Esophagus (tissue), 2 donors: ENCODE measurements around the gene LRFN4. TPM values are rescaled to one million over a fixed set of nuclear protein-coding genes. Genes with fewer than 3 reads are reported as not detected.

ENCODE experiments used
- H3K27ac ChIP-seq, 2 donors: one replicate each; pipeline ENCODE4 v1.5.1; 2013; ENCODE audit warnings: low read depth in 2 of 2, mild to moderate bottlenecking in 2 of 2, inconsistent platforms in 1 of 2, low read length in 1 of 2, moderate library complexity in 1 of 2
- H3K27me3 ChIP-seq, 2 donors: one replicate each; pipeline ENCODE4 v1.6.1; 2013; ENCODE audit warnings: low read length in 2 of 2, control low read depth in 1 of 2, mild to moderate bottlenecking in 1 of 2; ENCODE audit not compliant: insufficient read depth in 2 of 2, control insufficient read depth in 1 of 2
- H3K36me3 ChIP-seq, 2 donors: one replicate each; pipeline ENCODE4 v1.6.1; 2013; ENCODE audit warnings: low read length in 1 of 2; ENCODE audit not compliant: control insufficient read depth in 2 of 2, insufficient read depth in 2 of 2
- H3K4me1 ChIP-seq, 2 donors: one replicate each; pipeline ENCODE4 v1.6.1; 2013; ENCODE audit warnings: low read length in 1 of 2; ENCODE audit not compliant: control insufficient read depth in 2 of 2, insufficient read depth in 2 of 2
- H3K4me3 ChIP-seq, 2 donors: one replicate each; pipeline ENCODE4 v1.5.1; 2013; ENCODE audit warnings: low read length in 2 of 2, mild to moderate bottlenecking in 2 of 2, low read depth in 1 of 2, moderate library complexity in 1 of 2
- H3K9me3 ChIP-seq, 2 donors: one replicate each; pipeline ENCODE4 v1.6.1; 2013; ENCODE audit warnings: mild to moderate bottlenecking in 2 of 2, low read depth in 1 of 2, low read length in 1 of 2, moderate library complexity in 1 of 2; ENCODE audit not compliant: control insufficient read depth in 2 of 2, insufficient read depth in 1 of 2
- WGBS, 2 donors: extraction: QIAGEN DNeasy Blood & Tissue Kit; methylation state at CpG; one replicate each; pipeline ENCODE4 v1.1.7; 2013; 5-methylcytosine and 5-hydroxymethylcytosine counted together
- polyA plus RNA-seq, 2 donors: library from polyadenylated mRNA; stranded (reverse); fragments of 200-250 nt; gene quantifications; one replicate each; pipeline ENCODE4 v1.2.3, GENCODE V29; 2013
- donor health status: healthy with polysubstance abuse.
- donor health status: Bipolar disorder and iron deficiency.

LRFN4 gene
- polyA plus RNA-seq, 2 donors = 5.4 to 9.3 TPM

GRCh38 chr11:66844496-66845142 is 12.2 kb upstream of the LRFN4 start:
- H3K27ac ChIP-seq = no peak overlapping the region

GRCh38 chr11:66845143-66845875 is 11.6 kb upstream of the LRFN4 start:
- H3K4me3 ChIP-seq = no peak overlapping the region
- no peaks in the 10 kb centered on the region for H3K27me3 ChIP-seq
- H3K9me3 ChIP-seq = no peaks in the 10 kb centered on the region
- H3K36me3 ChIP-seq = peaks cover 6 to 32% of the 10 kb centered on the region in 2 donors
- 85 to 88% methylated on average over 15 of the region's 15 CpGs for WGBS, 2 donors
- H3K27ac ChIP-seq = peak overlapping the region in 1 of 2 donors; percentile 13
- H3K4me1 ChIP-seq = peaks cover 0 to 12% of the 10 kb centered on the region in 2 donors

More at GRCh38 chr11:66844496-66845142, 12.2 kb upstream of the LRFN4 start:
- no peaks in the 10 kb centered on the region for H3K27me3 ChIP-seq
- peaks cover 0 to 12% of the 10 kb centered on the region in 2 donors for H3K4me1 ChIP-seq
- H3K36me3 ChIP-seq = peaks cover 6 to 30% of the 10 kb centered on the region in 2 donors
- peak overlapping the region in 1 of 2 donors; percentile 72 for H3K4me3 ChIP-seq
- 86 to 92% methylated on average over 12 of the region's 12 CpGs for WGBS, 2 donors
- H3K9me3 ChIP-seq = no peaks in the 10 kb centered on the region

DNA sequence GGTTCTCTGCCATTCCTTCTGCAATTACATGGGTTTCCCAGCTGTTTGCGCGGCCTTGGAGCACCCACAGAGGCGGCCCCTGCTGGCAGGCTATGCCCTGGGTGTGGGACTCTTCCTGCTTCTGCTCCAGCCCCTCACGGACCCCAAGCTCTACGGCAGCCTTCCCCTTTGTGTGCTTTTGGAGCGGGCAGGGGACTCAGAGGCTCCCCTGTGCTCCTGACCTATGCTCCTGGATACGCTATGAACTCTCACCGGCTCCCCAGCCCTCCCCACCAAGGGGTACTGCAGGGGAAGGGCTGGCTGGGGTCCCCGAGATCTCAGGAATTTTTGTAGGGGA is 11.0 kb upstream of the LRFN4 start:
- Histone ChIP-seq H3K9me3 (no peaks in the 10 kb centered on the region), H3K4me1 (peaks cover 0 to 12% of the 10 kb centered on the region in 2 donors), H3K4me3 (no peak overlapping the region), H3K27me3 (no peaks in the 10 kb centered on the region), H3K36me3 (peaks cover 6 to 32% of the 10 kb centered on the region in 2 donors), H3K27ac (peak overlapping the region in 1 of 2 donors; percentile 13)
- WGBS, 2 donors = 88% methylated on average over 9 of the region's 9 CpGs

DNA sequence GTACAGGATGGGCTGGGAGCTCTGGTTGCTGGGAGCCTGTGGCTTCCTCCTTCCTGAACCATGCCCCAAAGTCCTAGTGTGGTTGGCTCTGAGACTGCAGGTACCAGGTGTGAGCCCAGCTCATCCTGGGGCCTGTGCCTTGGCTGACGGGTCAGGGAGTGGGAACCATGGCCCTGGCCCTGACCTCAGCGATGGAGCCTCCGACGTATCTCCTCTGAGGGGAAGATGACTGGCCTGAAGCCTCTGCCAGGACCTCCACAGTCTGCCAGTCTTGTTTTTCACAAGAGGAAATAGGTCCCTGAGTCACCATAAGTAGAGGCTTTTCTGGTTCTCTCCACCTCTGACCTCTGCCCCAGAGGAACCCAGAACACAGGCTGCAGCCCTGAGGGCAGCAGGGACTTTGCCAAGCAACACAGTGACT is 10.2 kb upstream of the LRFN4 start:
- 73 to 79% methylated on average over 4 of the region's 4 CpGs for WGBS, 2 donors
- Histone ChIP-seq H3K4me1 (peaks cover 0 to 12% of the 10 kb centered on the region in 2 donors), H3K27me3 (no peaks in the 10 kb centered on the region), H3K9me3 (no peaks in the 10 kb centered on the region), H3K36me3 (peaks cover 6 to 32% of the 10 kb centered on the region in 2 donors), H3K4me3 (no peak overlapping the region), H3K27ac (peak overlapping the region; percentile 64 to 83)

GRCh38 chr11:66847461-66848232 is 9.2 kb upstream of the LRFN4 start:
- H3K9me3 ChIP-seq = no peaks in the 10 kb centered on the region
- 85 to 86% methylated on average over 14 of the region's 14 CpGs for WGBS, 2 donors
- peak overlapping the region in 1 of 2 donors; percentile 27 for H3K27ac ChIP-seq
- peaks cover 6 to 32% of the 10 kb centered on the region in 2 donors for H3K36me3 ChIP-seq
- no peak overlapping the region for H3K4me3 ChIP-seq
- peaks cover 0 to 8% of the 10 kb centered on the region in 2 donors for H3K4me1 ChIP-seq
- H3K27me3 ChIP-seq = no peaks in the 10 kb centered on the region

DNA sequence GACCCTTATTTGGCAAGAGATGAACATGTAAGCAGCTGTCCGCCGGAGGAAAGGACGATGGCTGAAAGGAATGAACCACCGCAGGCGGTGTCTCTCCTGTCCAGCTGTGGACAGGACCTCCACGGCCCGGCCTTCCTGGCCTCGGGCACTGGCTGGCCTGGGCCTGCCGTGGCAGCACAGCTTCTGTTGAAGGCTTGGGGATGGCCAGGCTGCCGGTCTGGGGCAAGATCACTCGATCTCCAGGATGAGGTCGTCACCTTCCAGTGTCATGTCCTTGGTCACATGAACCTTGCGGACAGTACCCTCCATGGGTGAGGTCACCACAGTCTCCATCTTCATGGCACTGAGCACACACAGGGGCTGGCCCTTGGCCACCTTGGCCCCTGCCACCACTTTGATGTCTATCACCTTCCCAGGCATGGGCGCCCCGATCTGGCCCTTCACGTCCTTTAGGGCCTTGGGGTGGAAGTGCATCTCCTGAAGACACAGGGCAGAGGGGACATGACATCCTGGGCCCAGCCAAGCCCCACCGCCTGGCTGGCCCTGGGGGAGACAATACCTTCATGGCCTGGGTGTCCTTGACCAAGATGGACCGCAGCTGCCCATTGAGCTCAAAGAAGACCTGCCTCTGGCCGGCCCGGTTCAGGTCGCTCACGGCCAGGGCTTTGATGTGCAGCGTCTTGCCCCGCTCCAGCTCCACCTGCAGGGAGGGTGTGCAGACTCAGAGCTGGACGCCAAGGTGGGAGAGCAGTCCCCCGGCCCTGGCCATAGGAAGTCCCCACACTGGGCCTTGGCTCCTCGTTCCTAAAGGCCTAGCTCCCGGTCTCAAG is 8.0 kb upstream of the LRFN4 start:
- H3K27me3 ChIP-seq = no peaks in the 10 kb centered on the region
- no peak overlapping the region for H3K27ac ChIP-seq
- H3K4me3 ChIP-seq = no peak overlapping the region
- no peaks in the 10 kb centered on the region for H3K9me3 ChIP-seq
- WGBS, 2 donors = 87 to 90% methylated on average over 28 of the region's 28 CpGs
- peaks cover 0 to 11% of the 10 kb centered on the region in 2 donors for H3K4me1 ChIP-seq
- peaks cover 6 to 32% of the 10 kb centered on the region in 2 donors for H3K36me3 ChIP-seq

DNA sequence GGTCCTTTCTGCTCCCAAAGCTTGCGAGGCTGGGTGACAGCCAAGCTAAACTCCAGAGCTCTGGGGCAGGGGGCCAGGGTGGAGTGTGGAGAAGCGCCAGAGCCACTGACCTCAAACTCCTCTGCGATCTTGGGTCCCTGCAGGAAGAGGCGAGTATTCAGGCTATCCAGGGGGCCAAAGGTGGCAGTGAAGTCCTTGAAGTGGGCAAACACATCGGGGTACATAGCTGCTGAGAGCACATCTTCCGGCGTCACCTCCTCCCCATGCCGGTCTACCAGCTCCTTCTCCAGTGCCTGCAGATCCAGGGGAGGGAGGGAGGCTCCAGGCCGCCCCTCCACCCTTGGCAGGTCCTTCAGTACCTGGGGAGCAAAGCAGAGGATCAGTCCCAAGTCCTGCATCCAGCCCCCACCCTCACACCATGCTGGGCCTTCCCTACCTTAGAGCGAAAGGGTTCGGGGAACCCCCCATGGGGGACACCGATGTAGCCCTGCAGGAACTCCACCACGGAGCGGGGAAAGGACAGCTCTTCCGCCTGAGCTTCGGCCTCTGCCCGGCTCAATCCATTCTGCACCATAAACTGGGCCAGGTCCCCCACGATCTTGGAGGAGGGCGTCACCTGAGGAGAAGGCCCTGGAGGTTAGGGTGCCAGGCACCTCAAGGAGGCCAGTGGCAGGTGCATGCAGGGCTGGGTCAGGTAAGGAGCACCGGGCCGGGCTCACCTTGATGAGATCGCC is 7.2 kb upstream of the LRFN4 start:
- Histone ChIP-seq H3K4me3 (no peak overlapping the region), H3K36me3 (peaks cover 6 to 32% of the 10 kb centered on the region in 2 donors), H3K4me1 (peaks cover 0 to 4% of the 10 kb centered on the region in 2 donors), H3K27ac (no peak overlapping the region), H3K27me3 (no peaks in the 10 kb centered on the region), H3K9me3 (no peaks in the 10 kb centered on the region)
- WGBS, 2 donors = 89 to 92% methylated on average over 22 of the region's 22 CpGs

GRCh38 chr11:66850235-66850587 is 6.7 kb upstream of the LRFN4 start:
- 91 to 93% methylated on average over 10 of the region's 10 CpGs for WGBS, 2 donors
- Histone ChIP-seq H3K4me3 (no peak overlapping the region), H3K9me3 (no peaks in the 10 kb centered on the region), H3K27me3 (no peaks in the 10 kb centered on the region), H3K4me1 (peaks cover 0 to 3% of the 10 kb centered on the region in 2 donors), H3K36me3 (peaks cover 6 to 27% of the 10 kb centered on the region in 2 donors), H3K27ac (no peak overlapping the region)
